Endothelial cell of umbilical vein (primary cell): Measurements from ENCODE around the gene DSE. TPM values are rescaled to one million over a fixed set of nuclear protein-coding genes. Genes with fewer than 3 reads are reported as not detected.

Experiments used
- BruUV-seq: library from RNA; stranded (reverse); fragments of 400-500 nt; replicated peaks from 2 replicates; lab custom pipeline; 2021; lab: Mats Ljungman, UMichigan
- CTCF ChIA-PET: fragments of 300-600, 350-600 bp; sonication (Branson Sonifier 250); formaldehyde crosslinking; loops from one replicate; lab custom pipeline; 2021; ENCODE audit warnings: antibody characterized with exemption, inconsistent platforms; lab: Charles Lee
- POLR2A ChIA-PET: fragments of 300-600, 350-600 bp; sonication (Branson Sonifier 250); formaldehyde crosslinking; loops from one replicate; lab custom pipeline; 2021; ENCODE audit warnings: antibody characterized with exemption, inconsistent platforms; lab: Charles Lee
- DNase-seq: peaks from one replicate; pipeline ENCODE4 v3.0.0-alpha.2; 2011; ENCODE audit warnings: low read depth, low spot score
- FAIRE-seq: peaks from 2 replicates; lab custom pipeline; 2011; peaks lifted over from hg19 to GRCh38; lab: Jason Lieb, UNC
- H2AFZ ChIP-seq: 2 replicates; pipeline ENCODE4 v1.6.0; 2012; ENCODE audit warnings: low read depth, low read length, control low read depth, inconsistent platforms
- H3K27ac ChIP-seq: 2 replicates; pipeline ENCODE4 v1.5.1; 2011; ENCODE audit warnings: low read depth, mild to moderate bottlenecking, control low read depth, low read length, moderate library complexity; ENCODE audit not compliant: insufficient read depth
- H3K27me3 ChIP-seq, 2 experiments: 2 replicates each; pipeline versions ENCODE4 v1.6.0 to v1.6.1; 2011; ENCODE audit warnings: low read length in 2 of 2, mixed read lengths in 1 of 2; ENCODE audit not compliant: control insufficient read depth in 2 of 2, insufficient read depth in 2 of 2
- H3K36me3 ChIP-seq, 2 experiments: 2 replicates in 1 of 2; 3 replicates in 1 of 2; pipeline ENCODE4 v1.5.1; 2011; ENCODE audit warnings: low read length in 2 of 2, mild to moderate bottlenecking in 1 of 2, moderate library complexity in 1 of 2; ENCODE audit not compliant: control insufficient read depth in 2 of 2, insufficient read depth in 2 of 2; ENCODE audit errors: extremely low read depth in 1 of 2
- H3K4me1 ChIP-seq: 3 replicates; pipeline ENCODE4 v1.5.1; 2011; ENCODE audit warnings: mild to moderate bottlenecking, low read length; ENCODE audit not compliant: control insufficient read depth, insufficient read depth; ENCODE audit errors: extremely low read depth
- H3K4me2 ChIP-seq: 2 replicates; pipeline ENCODE4 v1.6.1; 2011; ENCODE audit warnings: low read length, control low read depth, mixed read lengths; ENCODE audit not compliant: insufficient read depth
- H3K4me3 ChIP-seq, 3 experiments: fragments of 200-600 bp in 1 of 3; sonication (generic), shearing (Covaris generic) in 1 of 3; replicated peaks in 1 of 3; 2 replicates each; pipeline ENCODE4 v1.5.1; 2011 to 2016; ENCODE audit warnings: control low read depth in 3 of 3, low read length in 3 of 3, mild to moderate bottlenecking in 2 of 3, inconsistent platforms in 1 of 3, low read depth in 1 of 3, moderate library complexity in 1 of 3; ENCODE audit not compliant: insufficient read depth in 1 of 3
- H3K79me2 ChIP-seq: 2 replicates; pipeline ENCODE4 v1.6.0; 2012; ENCODE audit warnings: low read length, inconsistent platforms; ENCODE audit not compliant: control insufficient read depth, insufficient read depth
- H3K9ac ChIP-seq: replicated peaks from 2 replicates; pipeline ENCODE3; 2011; ENCODE audit warnings: low read length, control low read depth; ENCODE audit not compliant: insufficient read depth; ENCODE audit errors: extremely low read depth
- H3K9me1 ChIP-seq: replicated peaks from 3 replicates; pipeline ENCODE4 v1.6.0; 2011; ENCODE audit warnings: mild to moderate bottlenecking, low read length; ENCODE audit not compliant: control insufficient read depth, insufficient read depth; ENCODE audit errors: extremely low read depth
- H3K9me3 ChIP-seq: replicated peaks from 2 replicates; pipeline ENCODE4 v1.5.1; 2012; ENCODE audit warnings: low read length, inconsistent platforms; ENCODE audit not compliant: control insufficient read depth, insufficient read depth
- H4K20me1 ChIP-seq: replicated peaks from 2 replicates; pipeline ENCODE3; 2011; ENCODE audit warnings: mild to moderate bottlenecking, low read length; ENCODE audit not compliant: control insufficient read depth, insufficient read depth; ENCODE audit errors: extremely low read depth
- EZH2 ChIP-seq: IDR thresholded peaks from 2 replicates; pipeline ENCODE4 v1.6.1; 2012; ENCODE audit warnings: borderline replicate concordance, low read depth, mild to moderate bottlenecking, moderate library complexity, low read length, inconsistent platforms; ENCODE audit not compliant: severe bottlenecking
- FOS ChIP-seq: IDR thresholded peaks from 2 replicates; pipeline ENCODE4 v1.6.1; 2011; ENCODE audit warnings: mild to moderate bottlenecking, low read length, moderate library complexity, borderline replicate concordance; ENCODE audit not compliant: insufficient read depth
- GATA2 ChIP-seq: IDR thresholded peaks from 2 replicates; pipeline ENCODE4 v1.7.0; 2011; ENCODE audit warnings: low read depth, mild to moderate bottlenecking, moderate library complexity, mixed read lengths, low read length; ENCODE audit not compliant: insufficient read length, insufficient read depth
- JUN ChIP-seq: IDR thresholded peaks from 2 replicates; pipeline ENCODE4 v1.6.1; 2011; ENCODE audit warnings: borderline replicate concordance, low read depth; ENCODE audit not compliant: insufficient read length, insufficient read depth
- MYC ChIP-seq: IDR thresholded peaks from one replicate; pipeline ENCODE4 v1.6.1; 2011; ENCODE audit warnings: mild to moderate bottlenecking, low read depth, low read length
- POLR2A ChIP-seq: IDR thresholded peaks from 2 replicates; pipeline ENCODE4 v1.6.1; 2012; ENCODE audit warnings: low read depth, mild to moderate bottlenecking, control low read depth, low read length
- POLR2AphosphoS5 ChIP-seq: IDR thresholded peaks from 2 replicates; pipeline ENCODE4 v1.6.1; 2012; ENCODE audit warnings: low read depth, mild to moderate bottlenecking, control low read depth, low read length, moderate library complexity; ENCODE audit not compliant: insufficient read depth
- dilution Hi-C: fragments of 300-500 bp; cut with MboI; formaldehyde crosslinking; loops from one replicate; pipeline ENCODE4 v1.15.0; 2019; ENCODE audit warnings: low sequenced_read_pairs; ENCODE audit not compliant: extremely low pct_ligation_motif_present
- intact Hi-C: fragments of 100-400 bp; cut with micrococcal nuclease; formaldehyde crosslinking; loops from one replicate; pipeline ENCODE4 v1.10.0; 2022
- polyA plus RNA-seq, 4 experiments: library from polyadenylated mRNA; depleted of rRNA in 3 of 4; stranded (reverse) in 3 of 4; unstranded in 1 of 4; fragments of >200 nt; gene quantifications; 2 replicates each; pipeline versions ENCODE4 v1.2.1 to v1.2.3, GENCODE V29; 2011 to 2012; ENCODE audit warnings: missing spikeins in 1 of 4
- total RNA-seq: library from RNA; stranded (reverse); gene quantifications from 2 replicates; pipeline ENCODE4 v1.2.3, GENCODE V29; 2021
- TF ChIP-seq, protein P1 (sequence below), 2 donors: IDR thresholded peaks; 1 replicate in 1 of 2; 2 replicates in 1 of 2; pipeline ENCODE4 v1.5.1; 2011; ENCODE audit warnings: low read length in 2 of 2, mild to moderate bottlenecking in 2 of 2, moderate library complexity in 2 of 2, control low read depth in 1 of 2, inconsistent platforms in 1 of 2, low read depth in 1 of 2; ENCODE audit not compliant: insufficient read depth in 1 of 2; ENCODE audit errors: extremely low read depth in 1 of 2
- TF ChIP-seq, protein P2 (sequence below): IDR thresholded peaks from 2 replicates; pipeline ENCODE4 v1.6.1; 2011; ENCODE audit not compliant: insufficient read depth, insufficient read length

The DSE gene
- total and polyA plus RNA-seq, 2 donors (not counting 3 experiments of a cell fraction or from before 2014, with no cell fraction given), result 12.0 to 25.0 TPM

GRCh38 chr6:116422238-116422637, 51.5 kb downstream of the DSE start:
- H3K27ac ChIP-seq, result no peak overlapping the region
- no peaks in the 10 kb centered on the region for H3K36me3 ChIP-seq
- no peaks in the 10 kb centered on the region for H4K20me1 ChIP-seq
- ChIA-PET POLR2A (no interaction called here), CTCF (interaction anchor here (1.3 to 2.9 kb wide), 6 partner anchors 10 to 135 kb away, joined by 3 to 13 read pairs (median 6); partner anchors contain the start of gene CALHM5)
- BruUV-seq, result no TSS peak
- H3K27me3 ChIP-seq, result no peaks in the 10 kb centered on the region
- no peak for FAIRE-seq
- no peak overlapping the region for H2AFZ ChIP-seq
- no peak overlapping the region for H3K4me3 ChIP-seq
- H3K4me1 ChIP-seq, result no peaks in the 10 kb centered on the region
- intact Hi-C loops, result no loop called here
- H3K9me3 ChIP-seq, result no peaks in the 10 kb centered on the region
- no peak overlapping the region for H3K9ac ChIP-seq
- H3K4me2 ChIP-seq, result no peak overlapping the region
- no peaks in the 10 kb centered on the region for H3K9me1 ChIP-seq
- H3K79me2 ChIP-seq, result no peaks in the 10 kb centered on the region
- TF ChIP-seq, protein P1, sequence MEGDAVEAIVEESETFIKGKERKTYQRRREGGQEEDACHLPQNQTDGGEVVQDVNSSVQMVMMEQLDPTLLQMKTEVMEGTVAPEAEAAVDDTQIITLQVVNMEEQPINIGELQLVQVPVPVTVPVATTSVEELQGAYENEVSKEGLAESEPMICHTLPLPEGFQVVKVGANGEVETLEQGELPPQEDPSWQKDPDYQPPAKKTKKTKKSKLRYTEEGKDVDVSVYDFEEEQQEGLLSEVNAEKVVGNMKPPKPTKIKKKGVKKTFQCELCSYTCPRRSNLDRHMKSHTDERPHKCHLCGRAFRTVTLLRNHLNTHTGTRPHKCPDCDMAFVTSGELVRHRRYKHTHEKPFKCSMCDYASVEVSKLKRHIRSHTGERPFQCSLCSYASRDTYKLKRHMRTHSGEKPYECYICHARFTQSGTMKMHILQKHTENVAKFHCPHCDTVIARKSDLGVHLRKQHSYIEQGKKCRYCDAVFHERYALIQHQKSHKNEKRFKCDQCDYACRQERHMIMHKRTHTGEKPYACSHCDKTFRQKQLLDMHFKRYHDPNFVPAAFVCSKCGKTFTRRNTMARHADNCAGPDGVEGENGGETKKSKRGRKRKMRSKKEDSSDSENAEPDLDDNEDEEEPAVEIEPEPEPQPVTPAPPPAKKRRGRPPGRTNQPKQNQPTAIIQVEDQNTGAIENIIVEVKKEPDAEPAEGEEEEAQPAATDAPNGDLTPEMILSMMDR (IDR thresholded peaks at IDR 0.05; ENCODE audit: extremely low read depth in 1 of 2, insufficient read depth in 1 of 2, low read depth in 1 of 2, low read length in 2 of 2), result no peak
- TF ChIP-seq JUN (no peak), MYC (no peak), POLR2A (no peak), FOS (no peak), POLR2AphosphoS5 (no peak), EZH2 (no peak), GATA2 (no peak)
- TF ChIP-seq, protein P2, sequence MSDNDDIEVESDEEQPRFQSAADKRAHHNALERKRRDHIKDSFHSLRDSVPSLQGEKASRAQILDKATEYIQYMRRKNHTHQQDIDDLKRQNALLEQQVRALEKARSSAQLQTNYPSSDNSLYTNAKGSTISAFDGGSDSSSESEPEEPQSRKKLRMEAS, result no peak
- dilution Hi-C loops, result no loop called here
- DNase-seq, result no peak
